Putamen (tissue), 1 donor: ENCODE data around the gene NOTO.
"Not testable (repeated sequence)": the region's sequence is repeated elsewhere in the genome, so short reads cannot be mapped to it uniquely, and the experiment has no call there.

Experiments used
- DNase-seq: peaks from one replicate; pipeline ENCODE4 v3.0.0-alpha.2; 2016; ENCODE audit warnings: low spot score

The NOTO gene

GRCh38 chr2:73202156-73203054, at the start of gene NOTO:
Gene NOTO, plus strand, starts transcription at chr2:73202574. Its CDS starts 93 bp downstream, at chr2:73202667.
- DNase-seq, result no peak

GRCh38 chr2:73156539-73157124, 45.7 kb upstream of the NOTO start:
- DNase-seq, result peak; percentile 49

- DNase-seq, result no peak
Measured at GRCh38 chr2:73162856-73163391, 39.5 kb upstream of the NOTO start.

GRCh38 chr2:73163483-73164367, 38.6 kb upstream of the NOTO start:
- peak; percentile 62 for DNase-seq

- not testable (repeated sequence) for DNase-seq
Measured at GRCh38 chr2:73165978-73166377, 36.4 kb upstream of the NOTO start.

GRCh38 chr2:73166813-73167212, 35.6 kb upstream of the NOTO start:
- DNase-seq, result not testable (repeated sequence)

GRCh38 chr2:73168348-73168747, 34.0 kb upstream of the NOTO start:
- not testable (repeated sequence) for DNase-seq

GRCh38 chr2:73170341-73170740, 32.0 kb upstream of the NOTO start:
- DNase-seq, result not testable (repeated sequence)

- DNase-seq, result peak; percentile 17
Measured at GRCh38 chr2:73172963-73173362, 29.4 kb upstream of the NOTO start.

- DNase-seq, result no peak
Measured at GRCh38 chr2:73173781-73174180, 28.6 kb upstream of the NOTO start.

- DNase-seq, result no peak
Measured at GRCh38 chr2:73174244-73174643, 28.1 kb upstream of the NOTO start.

GRCh38 chr2:73174941-73175662, 27.3 kb upstream of the NOTO start:
- no peak for DNase-seq

GRCh38 chr2:73175663-73176204, 26.6 kb upstream of the NOTO start:
- DNase-seq, result no peak

GRCh38 chr2:73176205-73176880, 26.0 kb upstream of the NOTO start:
- no peak for DNase-seq

- DNase-seq, result peak; percentile 80
Measured at GRCh38 chr2:73176881-73177644, 25.3 kb upstream of the NOTO start.

- no peak for DNase-seq
Measured at GRCh38 chr2:73177645-73178255, 24.6 kb upstream of the NOTO start.

- no peak for DNase-seq
Measured at GRCh38 chr2:73185965-73186364, 16.4 kb upstream of the NOTO start.

GRCh38 chr2:73187549-73187948, 14.8 kb upstream of the NOTO start:
- DNase-seq, result no peak

- no peak for DNase-seq
Measured at GRCh38 chr2:73197579-73197978, 4.8 kb upstream of the NOTO start.
